ENCODE results near the gene NOC2L.

NOC2L gene

DNA sequence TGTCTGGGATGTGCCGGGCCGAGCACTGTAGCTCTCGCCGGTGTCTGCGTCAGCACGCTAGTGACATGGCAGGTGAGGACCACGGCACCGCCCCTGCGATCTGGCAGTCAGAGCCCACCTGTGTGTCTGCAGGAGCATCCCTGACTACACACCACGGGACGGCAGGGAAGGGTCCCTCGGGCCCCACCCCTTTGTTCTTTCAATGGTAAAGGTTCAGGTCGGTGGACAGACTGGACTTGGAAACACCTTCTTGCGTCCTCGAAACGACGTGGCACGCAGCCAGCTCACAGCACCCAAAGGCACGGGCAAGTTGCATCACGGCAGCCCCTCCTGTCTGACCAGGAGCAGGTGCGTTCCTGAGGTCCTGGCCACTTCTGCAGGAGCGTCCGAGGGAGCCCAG, 39.0 kb downstream of the NOC2L start:
- DNase-seq (ENCODE audit: low read depth in 1 of 2, low spot score in 1 of 2) = no peak
- Histone ChIP-seq H3K4me3 (replicated peaks; ENCODE audit: insufficient read depth, low read length) (no peak overlapping the region), H3K27ac (replicated peaks) (no peak overlapping the region), H3K27me3 (ENCODE audit: insufficient read depth, poor library complexity, severe bottlenecking) (peaks cover 5% of the 10 kb centered on the region)
- TF ChIP-seq CTCF (IDR thresholded peaks at IDR 0.05; ENCODE audit: insufficient read depth, low read length) (no peak), POLR2AphosphoS5 (IDR thresholded peaks at IDR 0.05; ENCODE audit: low read depth) (no peak), SPI1 (IDR thresholded peaks at IDR 0.05; ENCODE audit: borderline replicate concordance, low read depth) (no peak), GABPA (IDR thresholded peaks at IDR 0.05; ENCODE audit: low read depth) (no peak), REST (IDR thresholded peaks at IDR 0.05; ENCODE audit: insufficient replicate concordance, low read depth) (no peak)

DNA sequence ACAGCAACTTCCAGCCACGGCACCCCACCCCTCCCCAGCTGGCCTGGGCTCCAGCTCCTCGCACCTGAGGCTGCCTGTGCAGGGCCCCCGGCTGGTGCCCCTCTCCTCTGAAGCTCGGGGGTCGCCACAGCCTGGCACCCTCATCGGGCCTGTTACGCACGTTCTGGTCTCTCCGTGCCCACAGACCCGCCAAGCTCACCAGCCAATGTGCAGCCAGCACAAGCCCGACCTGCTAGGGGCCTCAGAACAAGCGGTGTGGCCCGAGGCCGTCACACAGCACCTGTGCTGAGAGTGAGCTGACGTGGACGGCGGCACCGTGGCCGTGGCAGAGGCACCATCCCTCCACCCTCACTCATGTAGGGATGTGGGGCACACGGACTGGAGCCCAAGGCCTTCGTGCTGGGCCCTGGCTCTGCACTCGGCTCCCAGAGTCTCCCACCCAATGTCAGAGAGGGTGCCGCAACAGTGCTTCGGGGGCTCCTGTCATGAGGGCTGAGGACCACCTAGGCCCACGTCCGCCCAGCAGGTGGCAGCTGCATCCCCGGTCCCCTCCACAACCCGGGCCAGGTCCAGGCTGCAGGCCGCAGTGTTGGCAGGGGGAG, 39.7 kb downstream of the NOC2L start:
- no peak for TF ChIP-seq POLR2AphosphoS5 (IDR thresholded peaks at IDR 0.05; ENCODE audit: low read depth)
- no peak for TF ChIP-seq SPI1 (IDR thresholded peaks at IDR 0.05; ENCODE audit: borderline replicate concordance, low read depth)
- no peak for TF ChIP-seq GABPA (IDR thresholded peaks at IDR 0.05; ENCODE audit: low read depth)
- no peak for TF ChIP-seq REST (IDR thresholded peaks at IDR 0.05; ENCODE audit: insufficient replicate concordance, low read depth)
- TF ChIP-seq CTCF (IDR thresholded peaks at IDR 0.05; ENCODE audit: insufficient read depth, low read length) = no peak
- H3K27ac ChIP-seq (replicated peaks) = no peak overlapping the region
- DNase-seq (ENCODE audit: low read depth in 1 of 2, low spot score in 1 of 2) = no peak
- H3K4me3 ChIP-seq (replicated peaks; ENCODE audit: insufficient read depth, low read length) = no peak overlapping the region
- no peaks in the 10 kb centered on the region for H3K27me3 ChIP-seq (ENCODE audit: insufficient read depth, poor library complexity, severe bottlenecking)

- Histone ChIP-seq H3K4me3 (replicated peaks; ENCODE audit: insufficient read depth, low read length) (no peak overlapping the region), H3K27me3 (ENCODE audit: insufficient read depth, poor library complexity, severe bottlenecking) (no peaks in the 10 kb centered on the region), H3K27ac (replicated peaks) (no peak overlapping the region)
- no peak for TF ChIP-seq POLR2AphosphoS5 (IDR thresholded peaks at IDR 0.05; ENCODE audit: low read depth)
- TF ChIP-seq CTCF (IDR thresholded peaks at IDR 0.05; ENCODE audit: insufficient read depth, low read length) = no peak
- no peak for TF ChIP-seq REST (IDR thresholded peaks at IDR 0.05; ENCODE audit: insufficient replicate concordance, low read depth)
- no peak for TF ChIP-seq GABPA (IDR thresholded peaks at IDR 0.05; ENCODE audit: low read depth)
- TF ChIP-seq SPI1 (IDR thresholded peaks at IDR 0.05; ENCODE audit: borderline replicate concordance, low read depth) = no peak
- DNase-seq (ENCODE audit: low read depth in 1 of 2, low spot score in 1 of 2) = no peak
These were observed 40.2 kb downstream of the NOC2L start for GRCh38 chr1:918843-919242.
